Stomach (tissue), 9 donors: ENCODE data around the gene CBX2. TPM values are rescaled to one million over a fixed set of nuclear protein-coding genes. Genes with fewer than 3 reads are reported as not detected.
A peak's percentile ranks its signal among the peaks of the same experiment; 100 is the strongest.

Experiments
- DNase-seq, 2 donors: peaks; one replicate each; pipeline versions ENCODE4 v3.0.0 to v3.0.0-alpha.2; 2013 to 2019
- H3K27ac ChIP-seq, 5 donors: fragments of 200-600 bp in 4 of 5; sonication (generic) in 4 of 5; one replicate each; pipeline ENCODE4 v1.5.1; 2013 to 2019; ENCODE audit warnings: mild to moderate bottlenecking in 1 of 5, moderate library complexity in 1 of 5
- H3K27me3 ChIP-seq, 3 donors: fragments of 200-600 bp; sonication (generic); one replicate each; pipeline ENCODE4 v1.5.1; 2017 to 2019; ENCODE audit warnings: mixed run types in 1 of 3
- H3K36me3 ChIP-seq, 4 donors: fragments of 200-600 bp; sonication (generic); 1 replicate in 3 of 4; 2 replicates in 1 of 4; pipeline ENCODE4 v1.5.1; 2016 to 2019
- H3K4me1 ChIP-seq, 4 donors: fragments of 200-600 bp; sonication (generic); one replicate each; pipeline ENCODE4 v1.5.1; 2016 to 2019
- H3K4me3 ChIP-seq, 4 donors: fragments of 200-600 bp; sonication (generic) in 3 of 4; one replicate each; pipeline ENCODE4 v1.5.1; 2016 to 2019; ENCODE audit warnings: mild to moderate bottlenecking in 1 of 4
- H3K9me3 ChIP-seq, 4 donors: fragments of 200-600 bp; sonication (generic); one replicate each; pipeline ENCODE4 v1.5.1; 2016 to 2019
- CTCF ChIP-seq, 7 experiments: fragments of 450-650 bp in 4 of 7; fragments of 200-600 bp in 3 of 7; sonication (generic) in 3 of 7; IDR thresholded peaks; one replicate each; pipeline ENCODE4 v1.5.1; 2016 to 2019; ENCODE audit warnings: antibody characterized with exemption in 7 of 7, control low read depth in 2 of 7, mild to moderate bottlenecking in 1 of 7
- EP300 ChIP-seq: sonication (generic); formaldehyde crosslinking; IDR thresholded peaks from one replicate; pipeline ENCODE4 v1.6.1; 2017; ENCODE audit warnings: antibody characterized with exemption
- POLR2A ChIP-seq, 4 donors: fragments of 450-650 bp; IDR thresholded peaks; one replicate each; pipeline ENCODE4 v1.6.1; 2016; ENCODE audit warnings: antibody characterized with exemption in 4 of 4, control low read depth in 2 of 4, mild to moderate bottlenecking in 1 of 4, moderate library complexity in 1 of 4
- POLR2AphosphoS5 ChIP-seq, 3 donors: sonication (generic); formaldehyde crosslinking; IDR thresholded peaks; one replicate each; pipeline ENCODE4 v1.6.1; 2016; ENCODE audit warnings: antibody characterized with exemption in 3 of 3
- WGBS, 5 donors: extraction: QIAGEN DNeasy Blood & Tissue Kit in 3 of 5; methylation state at CpG; one replicate each; pipeline versions ENCODE4 v1.1.5 to v1.1.7; 2013 to 2018; 5-methylcytosine and 5-hydroxymethylcytosine counted together
- intact Hi-C: fragments of 100-400 bp; cut with DNase I; formaldehyde crosslinking; loops from one replicate; pipeline ENCODE4 v1.15.1; 2023; ENCODE audit warnings: low total_unique reads
- polyA plus RNA-seq, 3 donors: library from polyadenylated mRNA; stranded (reverse); fragments of 200-250 nt; gene quantifications; one replicate each; pipeline ENCODE4 v1.2.3, GENCODE V29; 2013
- total RNA-seq, 5 donors: library from RNA; depleted of rRNA; stranded (reverse); fragments of >200 nt; gene quantifications; one replicate each; pipeline versions ENCODE4 v1.1.0 to v1.2.3, GENCODE V29; 2014 to 2016
- donor health status: healthy with polysubstance abuse.
- donor health status: Bipolar disorder and iron deficiency.
- donor health status: healthy.

Gene CBX2
- total and polyA plus RNA-seq, 8 donors = under 0.01 to 1.3 (median 1.0) TPM; not detected in 3

GRCh38 chr17:79811868-79812352 lies 34.0 kb downstream of the CBX2 start:
- Histone ChIP-seq H3K27ac (no peak overlapping the region), H3K4me3 (peak overlapping the region in 1 of 4 donors; percentile 19), H3K36me3 (no peaks in the 10 kb centered on the region), H3K27me3 (peaks cover 68 to 100% (median 97%) of the 10 kb centered on the region in 3 donors), H3K9me3 (no peaks in the 10 kb centered on the region), H3K4me1 (peaks cover 65 to 75% (median 67%) of the 10 kb centered on the region in 4 donors)
- no peak for DNase-seq
- 9 to 15% (median 10%) methylated on average over 19 to 20 of the region's 20 CpGs for WGBS, 5 donors
- intact Hi-C loops = no loop called here
- TF ChIP-seq CTCF (IDR thresholded peaks at IDR 0.05) (no peak), POLR2AphosphoS5 (IDR thresholded peaks at IDR 0.05) (no peak)

GRCh38 chr17:79812353-79813258 lies 34.7 kb downstream of the CBX2 start:
- peaks cover 65 to 75% (median 67%) of the 10 kb centered on the region in 4 donors for H3K4me1 ChIP-seq

GRCh38 chr17:79813297-79814126 lies 35.6 kb downstream of the CBX2 start:
- Histone ChIP-seq H3K27ac (no peak overlapping the region), H3K4me3 (peak overlapping the region; percentile 31 to 38 (median 34)), H3K4me1 (peaks cover 65 to 73% (median 67%) of the 10 kb centered on the region in 4 donors), H3K36me3 (no peaks in the 10 kb centered on the region), H3K9me3 (no peaks in the 10 kb centered on the region), H3K27me3 (peaks cover 53 to 99% (median 81%) of the 10 kb centered on the region in 3 donors)
- intact Hi-C loops = no loop called here
- WGBS, 5 donors = 2 to 12% (median 3%) methylated on average over 8 to 83 of the region's 89 CpGs
- DNase-seq = peak in 1 of 2 donors; percentile 80
- no peak for TF ChIP-seq POLR2AphosphoS5 (IDR thresholded peaks at IDR 0.05)
- no peak for TF ChIP-seq EP300
- TF ChIP-seq POLR2A (IDR thresholded peaks at IDR 0.05) = no peak
- TF ChIP-seq CTCF (IDR thresholded peaks at IDR 0.05) = no peak

More at GRCh38 chr17:79812353-79813258, 34.7 kb downstream of the CBX2 start:
- peaks cover 61 to 100% (median 90%) of the 10 kb centered on the region in 3 donors for H3K27me3 ChIP-seq
- TF ChIP-seq CTCF (IDR thresholded peaks at IDR 0.05) = no peak
- intact Hi-C loops = no loop called here
- no peak overlapping the region for H3K27ac ChIP-seq
- DNase-seq = peak in 1 of 2 donors; percentile 56
- H3K9me3 ChIP-seq = no peaks in the 10 kb centered on the region
- WGBS, 5 donors = 7 to 8% (median 7%) methylated on average over 54 to 72 of the region's 72 CpGs
- H3K36me3 ChIP-seq = no peaks in the 10 kb centered on the region
- peak overlapping the region; percentile 31 to 38 (median 34) for H3K4me3 ChIP-seq
